ENCODE measurements around the gene ABO. TPM values are rescaled to one million over a fixed set of nuclear protein-coding genes. Genes with fewer than 3 reads are reported as not detected.

ABO gene
- total and polyA plus RNA-seq, 4 donors = 3.9 to 23.0 (median 9.3) TPM

DNA sequence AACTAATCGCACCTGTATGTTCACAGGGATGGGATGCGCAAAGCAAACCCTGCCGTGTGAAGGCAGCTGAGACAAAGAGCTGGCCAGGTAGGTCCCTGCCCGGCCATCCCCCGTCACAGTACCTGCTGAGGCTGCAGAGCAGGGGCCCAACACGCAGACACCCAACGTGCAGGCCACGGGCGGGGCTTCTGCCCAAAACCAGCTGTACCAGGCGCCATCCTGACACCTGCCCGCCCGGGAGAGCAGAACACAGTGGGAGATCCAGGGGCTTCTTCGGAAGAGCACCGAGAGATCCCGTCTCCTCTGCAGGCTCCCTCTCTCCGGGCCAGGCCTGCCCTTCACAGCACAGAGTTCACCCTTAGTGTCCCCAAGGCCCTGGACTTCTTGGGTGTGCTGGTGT lies 28.4 kb downstream of the ABO start:
- Histone ChIP-seq H3K36me3 (ENCODE audit: control insufficient read depth in 4 of 4, insufficient read depth in 4 of 4, low read length in 4 of 4) (no peaks in the 10 kb centered on the region), H3K9me3 (ENCODE audit: control insufficient read depth in 4 of 4, insufficient read depth in 3 of 4, low read length in 3 of 4) (no peaks in the 10 kb centered on the region), H3K4me1 (ENCODE audit: control insufficient read depth in 5 of 5, insufficient read depth in 5 of 5, low read length in 5 of 5) (peaks cover 0 to 2% (median 0%) of the 10 kb centered on the region in 5 donors), H3K9ac (ENCODE audit: insufficient read depth in 1 of 2, low read length in 2 of 2) (no peak overlapping the region), H3K4me3 (no peak overlapping the region), H3K27me3 (ENCODE audit: control insufficient read depth in 3 of 3, insufficient read depth in 3 of 3, low read length in 2 of 3) (no peaks in the 10 kb centered on the region), H3K27ac (ENCODE audit: low read depth in 1 of 2, low read length in 1 of 2) (no peak overlapping the region)
- TF ChIP-seq, protein P1, sequence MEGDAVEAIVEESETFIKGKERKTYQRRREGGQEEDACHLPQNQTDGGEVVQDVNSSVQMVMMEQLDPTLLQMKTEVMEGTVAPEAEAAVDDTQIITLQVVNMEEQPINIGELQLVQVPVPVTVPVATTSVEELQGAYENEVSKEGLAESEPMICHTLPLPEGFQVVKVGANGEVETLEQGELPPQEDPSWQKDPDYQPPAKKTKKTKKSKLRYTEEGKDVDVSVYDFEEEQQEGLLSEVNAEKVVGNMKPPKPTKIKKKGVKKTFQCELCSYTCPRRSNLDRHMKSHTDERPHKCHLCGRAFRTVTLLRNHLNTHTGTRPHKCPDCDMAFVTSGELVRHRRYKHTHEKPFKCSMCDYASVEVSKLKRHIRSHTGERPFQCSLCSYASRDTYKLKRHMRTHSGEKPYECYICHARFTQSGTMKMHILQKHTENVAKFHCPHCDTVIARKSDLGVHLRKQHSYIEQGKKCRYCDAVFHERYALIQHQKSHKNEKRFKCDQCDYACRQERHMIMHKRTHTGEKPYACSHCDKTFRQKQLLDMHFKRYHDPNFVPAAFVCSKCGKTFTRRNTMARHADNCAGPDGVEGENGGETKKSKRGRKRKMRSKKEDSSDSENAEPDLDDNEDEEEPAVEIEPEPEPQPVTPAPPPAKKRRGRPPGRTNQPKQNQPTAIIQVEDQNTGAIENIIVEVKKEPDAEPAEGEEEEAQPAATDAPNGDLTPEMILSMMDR (IDR thresholded peaks at IDR 0.05; ENCODE audit: control extremely low read depth, extremely low read depth) = no peak
- DNase-seq (no peak), ATAC-seq (ENCODE audit: insufficient read depth, low FRiP score) (no peak)
- 89 to 94% methylated on average over 16 of the region's 16 CpGs for WGBS, 2 donors

DNA sequence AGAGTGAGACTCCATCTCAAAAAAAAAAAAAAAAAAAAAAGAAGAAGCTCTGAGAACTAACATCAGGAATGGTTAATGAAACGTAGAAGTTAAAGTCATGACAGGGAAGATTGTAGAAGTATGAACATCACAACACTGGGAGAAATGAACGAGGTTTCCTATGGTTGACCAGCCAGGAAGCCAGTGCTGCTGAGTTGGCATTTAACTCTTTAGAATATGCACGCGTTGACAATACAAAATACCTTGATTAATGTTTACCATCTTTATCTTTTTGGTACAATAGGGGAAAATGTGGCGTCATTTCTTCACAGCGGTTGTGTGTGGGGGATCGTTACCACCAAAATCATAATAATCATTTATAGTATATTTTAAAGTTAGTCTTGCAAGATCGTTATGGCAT lies 32.0 kb downstream of the ABO start:
- DNase-seq = no peak
- TF ChIP-seq, protein P1 (IDR thresholded peaks at IDR 0.05; ENCODE audit: control extremely low read depth, extremely low read depth) = no peak
- WGBS, 2 donors = 34 to 60% methylated on average over 8 of the region's 8 CpGs
- no peak overlapping the region for H3K27ac ChIP-seq (ENCODE audit: low read depth in 1 of 2, low read length in 1 of 2)
- H3K9ac ChIP-seq (ENCODE audit: insufficient read depth in 1 of 2, low read length in 2 of 2) = no peak overlapping the region
- peaks cover 0 to 9% (median 0%) of the 10 kb centered on the region in 5 donors for H3K4me1 ChIP-seq (ENCODE audit: control insufficient read depth in 5 of 5, insufficient read depth in 5 of 5, low read length in 5 of 5)
- H3K36me3 ChIP-seq (ENCODE audit: control insufficient read depth in 4 of 4, insufficient read depth in 4 of 4, low read length in 4 of 4) = no peaks in the 10 kb centered on the region
- H3K27me3 ChIP-seq (ENCODE audit: control insufficient read depth in 3 of 3, insufficient read depth in 3 of 3, low read length in 2 of 3) = no peaks in the 10 kb centered on the region
- no peak overlapping the region for H3K4me3 ChIP-seq
- ATAC-seq (ENCODE audit: insufficient read depth, low FRiP score) = no peak
- H3K9me3 ChIP-seq (ENCODE audit: control insufficient read depth in 4 of 4, insufficient read depth in 3 of 4, low read length in 3 of 4) = no peaks in the 10 kb centered on the region

DNA sequence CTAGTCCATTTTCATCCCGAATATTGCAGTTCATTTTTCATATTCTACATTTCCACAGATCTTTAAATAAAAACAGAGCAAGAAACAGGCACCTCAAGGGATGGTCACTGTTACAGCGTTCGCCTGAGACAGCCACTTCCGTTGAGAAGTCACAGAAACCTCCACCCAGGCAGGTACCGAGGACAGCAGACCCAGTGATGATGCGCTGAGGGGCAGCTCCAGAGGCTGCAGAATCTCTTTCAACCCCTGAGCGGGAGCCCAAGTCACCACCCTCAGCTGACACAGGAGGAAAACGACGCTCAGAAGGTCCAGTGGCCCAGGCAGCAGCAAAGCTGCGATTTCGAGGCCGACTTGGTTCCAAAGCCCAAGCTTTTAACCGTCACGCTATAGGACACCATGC lies 32.8 kb downstream of the ABO start:
- no peak overlapping the region for H3K4me3 ChIP-seq

More for the DNA sequence above, 32.8 kb downstream of the ABO start:
- H3K36me3 ChIP-seq (ENCODE audit: control insufficient read depth in 4 of 4, insufficient read depth in 4 of 4, low read length in 4 of 4) = no peaks in the 10 kb centered on the region
- no peak for DNase-seq
- H3K27ac ChIP-seq (ENCODE audit: low read depth in 1 of 2, low read length in 1 of 2) = no peak overlapping the region
- no peaks in the 10 kb centered on the region for H3K9me3 ChIP-seq (ENCODE audit: control insufficient read depth in 4 of 4, insufficient read depth in 3 of 4, low read length in 3 of 4)
- H3K9ac ChIP-seq (ENCODE audit: insufficient read depth in 1 of 2, low read length in 2 of 2) = no peak overlapping the region
- H3K4me1 ChIP-seq (ENCODE audit: control insufficient read depth in 5 of 5, insufficient read depth in 5 of 5, low read length in 5 of 5) = peaks cover 0 to 11% (median 2%) of the 10 kb centered on the region in 5 donors
- 84 to 94% methylated on average over 14 of the region's 14 CpGs for WGBS, 2 donors
- TF ChIP-seq, protein P1 (IDR thresholded peaks at IDR 0.05; ENCODE audit: control extremely low read depth, extremely low read depth) = no peak
- H3K27me3 ChIP-seq (ENCODE audit: control insufficient read depth in 3 of 3, insufficient read depth in 3 of 3, low read length in 2 of 3) = no peaks in the 10 kb centered on the region
- ATAC-seq (ENCODE audit: insufficient read depth, low FRiP score) = no peak
